ENCODE measurements around the gene PRTN3. TPM values are rescaled to one million over a fixed set of nuclear protein-coding genes. Genes with fewer than 3 reads are reported as not detected.
"Not testable (repeated sequence)": the region's sequence is repeated elsewhere in the genome, so short reads cannot be mapped to it uniquely, and the experiment has no call there.

The PRTN3 gene
- total and polyA plus RNA-seq, 3 donors from 2014 or later = 1.0 to 1.8 TPM; not detected in 1

DNA sequence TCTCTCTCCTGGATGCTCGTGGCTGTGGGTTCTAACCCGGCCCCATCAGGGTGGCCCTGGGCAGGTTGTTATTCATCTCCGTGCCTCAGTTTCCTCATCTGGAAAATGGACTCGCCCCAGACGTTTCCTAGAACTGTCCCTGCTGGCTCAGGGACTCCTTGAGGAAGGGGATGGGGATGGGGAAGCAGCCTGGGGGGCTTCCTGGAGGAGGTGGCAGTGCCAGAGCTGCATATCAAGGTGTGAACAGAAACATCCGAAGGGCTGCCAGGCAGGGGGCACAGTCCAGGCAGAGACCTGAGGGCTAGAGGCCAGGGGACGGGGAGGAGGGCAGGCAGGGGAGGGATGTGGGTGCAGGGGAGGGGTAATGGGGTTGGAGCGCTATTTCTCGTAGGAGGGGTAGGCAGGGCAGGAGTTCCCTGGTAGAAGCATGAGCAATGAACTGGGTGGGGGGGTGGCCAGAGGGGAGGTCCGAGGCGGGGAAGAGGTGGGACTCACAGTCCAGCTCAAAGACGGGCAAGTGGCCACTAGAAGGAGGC, 7.7 kb downstream of the PRTN3 start:
- WGBS, 2 donors = 55 to 58% methylated on average over 7 to 12 of the region's 12 CpGs
- Histone ChIP-seq H3K36me3 (ENCODE audit: low read depth, missing control alignments) (no peaks in the 10 kb centered on the region), H3K27me3 (no peaks in the 10 kb centered on the region), H3K4me3 (no peak overlapping the region), H3K4me1 (peaks cover 19% of the 10 kb centered on the region), H3K9me3 (no peaks in the 10 kb centered on the region), H3K27ac (no peak overlapping the region)
- TF ChIP-seq POLR2A (IDR thresholded peaks at IDR 0.05) = no peak
- TF ChIP-seq CTCF (IDR thresholded peaks at IDR 0.05) = no peak
- intact Hi-C loops (cut with DNase I; ENCODE audit: low total_unique reads) = loop anchor here (10.0 kb wide), 1 partner anchor 74 kb away; no protein-coding TSS in a partner anchor
- DNase-seq = no peak

- intact Hi-C loops (cut with DNase I; ENCODE audit: low total_unique reads) = loop anchor here (10.0 kb wide), 1 partner anchor 74 kb away; no protein-coding TSS in a partner anchor
- H3K4me3 ChIP-seq; H3K36me3 ChIP-seq (ENCODE audit: low read depth, missing control alignments); H3K9me3 ChIP-seq; H3K27me3 ChIP-seq; H3K27ac ChIP-seq; DNase-seq: not testable (repeated sequence)
- WGBS, 2 donors = 73 to 83% methylated on average over 8 of the region's 8 CpGs
- peaks cover 14% of the 10 kb centered on the region for H3K4me1 ChIP-seq
These were observed 8.4 kb downstream of the PRTN3 start for GRCh38 chr19:849195-849594.

DNA sequence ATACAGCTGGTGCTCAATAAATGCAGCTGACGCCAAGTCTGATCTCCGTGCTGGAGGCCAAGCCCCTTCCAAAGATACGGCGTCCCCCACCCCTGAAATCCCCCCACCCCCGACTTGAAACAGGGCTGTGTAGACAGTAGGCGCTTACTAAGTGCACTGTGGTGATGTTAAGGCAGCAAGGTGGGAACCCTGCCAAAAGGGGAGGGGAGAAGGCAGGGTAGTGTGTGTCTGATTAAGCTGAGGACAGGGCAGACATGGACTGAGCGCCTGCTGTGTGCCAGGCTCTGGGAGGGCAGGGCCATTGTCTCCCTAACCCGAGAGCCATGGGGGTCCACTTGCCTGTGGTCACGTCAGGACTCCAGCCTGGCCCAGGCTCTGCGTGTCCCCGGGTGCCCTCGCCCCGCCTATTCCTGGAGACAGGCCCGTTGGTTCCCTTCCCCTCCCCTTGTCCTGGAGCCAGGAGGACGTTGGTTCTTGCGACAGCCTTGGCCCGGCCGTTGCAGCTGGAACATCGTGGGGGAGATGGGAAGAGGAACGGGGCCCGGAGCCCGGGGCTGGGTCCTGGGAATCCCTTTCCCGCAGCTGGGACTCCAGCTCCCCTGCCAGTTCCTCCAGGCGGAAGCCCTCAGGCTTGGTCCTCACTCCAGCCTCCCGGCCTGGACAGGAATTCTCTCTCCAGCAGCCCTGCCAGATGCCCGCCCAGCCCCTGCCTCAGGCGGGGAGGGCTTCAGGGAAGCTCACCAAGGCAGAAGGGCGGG, 9.6 kb downstream of the PRTN3 start:
- H3K27me3 ChIP-seq = no peaks in the 10 kb centered on the region

GRCh38 chr19:850979-851335, 10.2 kb downstream of the PRTN3 start:
- H3K4me1 ChIP-seq = peaks cover 14% of the 10 kb centered on the region
- no peaks in the 10 kb centered on the region for H3K36me3 ChIP-seq (ENCODE audit: low read depth, missing control alignments)
- peak overlapping the region; percentile 40 to 79 for H3K27ac ChIP-seq
- no peaks in the 10 kb centered on the region for H3K27me3 ChIP-seq
- intact Hi-C loops (cut with DNase I; ENCODE audit: low total_unique reads) = loop anchor here (5.0 kb wide), 1 partner anchor 71 kb away; no protein-coding TSS in a partner anchor
- TF ChIP-seq POLR2A (IDR thresholded peaks at IDR 0.05) = no peak
- TF ChIP-seq CTCF (IDR thresholded peaks at IDR 0.05) = no peak
- no peak overlapping the region for H3K4me3 ChIP-seq
- DNase-seq = no peak
- no peaks in the 10 kb centered on the region for H3K9me3 ChIP-seq
- 33% methylated on average over 13 of the region's 13 CpGs; no CpG with 5 or more reads in 1 of the 2 donors for WGBS, 2 donors

More for the DNA sequence above, 9.6 kb downstream of the PRTN3 start:
- 27 to 34% methylated on average over 7 to 28 of the region's 28 CpGs for WGBS, 2 donors
- H3K4me3 ChIP-seq = no peak overlapping the region
- peak; percentile 90 for DNase-seq
- peaks cover 14% of the 10 kb centered on the region for H3K4me1 ChIP-seq
- H3K9me3 ChIP-seq = no peaks in the 10 kb centered on the region
- peak overlapping the region; percentile 40 to 79 for H3K27ac ChIP-seq
- H3K36me3 ChIP-seq (ENCODE audit: low read depth, missing control alignments) = no peaks in the 10 kb centered on the region
- intact Hi-C loops (cut with DNase I; ENCODE audit: low total_unique reads) = loop anchor here (5.0 kb wide), 1 partner anchor 72 kb away; no protein-coding TSS in a partner anchor
- TF ChIP-seq CTCF (IDR thresholded peaks at IDR 0.05) (no peak), POLR2A (IDR thresholded peaks at IDR 0.05) (no peak)

DNA sequence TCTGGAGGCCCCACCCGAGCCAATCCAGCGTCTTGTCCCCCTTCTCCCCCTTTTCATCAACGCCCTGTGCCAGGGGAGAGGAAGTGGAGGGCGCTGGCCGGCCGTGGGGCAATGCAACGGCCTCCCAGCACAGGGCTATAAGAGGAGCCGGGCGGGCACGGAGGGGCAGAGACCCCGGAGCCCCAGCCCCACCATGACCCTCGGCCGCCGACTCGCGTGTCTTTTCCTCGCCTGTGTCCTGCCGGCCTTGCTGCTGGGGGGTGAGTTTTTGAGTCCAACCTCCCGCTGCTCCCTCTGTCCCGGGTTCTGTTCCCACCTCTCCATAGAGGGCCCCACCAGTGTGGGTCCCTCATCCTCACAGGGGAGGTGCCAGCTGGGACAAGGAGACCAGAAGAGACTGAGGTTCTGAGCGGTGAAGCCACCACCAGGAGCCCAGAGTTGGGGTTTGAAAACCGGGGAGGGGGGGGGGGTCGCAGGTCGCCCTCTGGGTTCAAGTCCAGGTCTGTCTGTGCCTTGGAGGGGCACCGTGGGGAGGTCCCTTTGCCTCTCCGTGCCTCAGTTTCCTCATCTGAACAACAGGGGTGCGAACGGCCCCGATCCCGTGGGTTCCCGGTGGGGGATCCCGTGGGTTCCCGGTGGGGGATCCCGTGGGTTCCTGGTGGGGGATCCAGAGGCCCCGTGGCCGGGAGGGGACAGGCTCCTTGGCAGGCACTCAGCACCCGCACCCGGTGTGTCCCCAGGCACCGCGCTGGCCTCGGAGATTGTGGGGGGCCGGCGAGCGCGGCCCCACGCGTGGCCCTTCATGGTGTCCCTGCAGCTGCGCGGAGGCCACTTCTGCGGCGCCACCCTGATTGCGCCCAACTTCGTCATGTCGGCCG, 11.6 kb downstream of the PRTN3 start, which contains the start of gene ELANE:
ELANE (plus strand) TSS at position 168 of the 878 bp plus-strand sequence; CDS start at position 194, 26 bp downstream.
- no peaks in the 10 kb centered on the region for H3K36me3 ChIP-seq (ENCODE audit: low read depth, missing control alignments)
- no peak for DNase-seq
- H3K9me3 ChIP-seq = no peaks in the 10 kb centered on the region
- H3K4me1 ChIP-seq = peaks cover 14% of the 10 kb centered on the region
- H3K27ac ChIP-seq = peak within 1 kb of the TSS; percentile 40 to 79
- no peak for TF ChIP-seq CTCF (IDR thresholded peaks at IDR 0.05)
- TF ChIP-seq POLR2A (IDR thresholded peaks at IDR 0.05) = no peak
- intact Hi-C loops (cut with DNase I; ENCODE audit: low total_unique reads) = loop anchor here (5.0 kb wide), 1 partner anchor 70 kb away; no protein-coding TSS in a partner anchor
- H3K4me3 ChIP-seq = no peak within 1 kb of the TSS
- WGBS, 2 donors = 65 to 78% methylated on average over 31 to 47 of the region's 55 CpGs
- H3K27me3 ChIP-seq = no peaks in the 10 kb centered on the region
